GM19193 (cell line): ENCODE results near the gene KAZN.

ENCODE experiments used
- POLR2A ChIP-seq: IDR thresholded peaks from 4 replicates; pipeline ENCODE4 v1.6.1; 2011; ENCODE audit not compliant: insufficient read depth, insufficient read length; ENCODE audit errors: extremely low read depth

KAZN gene

DNA sequence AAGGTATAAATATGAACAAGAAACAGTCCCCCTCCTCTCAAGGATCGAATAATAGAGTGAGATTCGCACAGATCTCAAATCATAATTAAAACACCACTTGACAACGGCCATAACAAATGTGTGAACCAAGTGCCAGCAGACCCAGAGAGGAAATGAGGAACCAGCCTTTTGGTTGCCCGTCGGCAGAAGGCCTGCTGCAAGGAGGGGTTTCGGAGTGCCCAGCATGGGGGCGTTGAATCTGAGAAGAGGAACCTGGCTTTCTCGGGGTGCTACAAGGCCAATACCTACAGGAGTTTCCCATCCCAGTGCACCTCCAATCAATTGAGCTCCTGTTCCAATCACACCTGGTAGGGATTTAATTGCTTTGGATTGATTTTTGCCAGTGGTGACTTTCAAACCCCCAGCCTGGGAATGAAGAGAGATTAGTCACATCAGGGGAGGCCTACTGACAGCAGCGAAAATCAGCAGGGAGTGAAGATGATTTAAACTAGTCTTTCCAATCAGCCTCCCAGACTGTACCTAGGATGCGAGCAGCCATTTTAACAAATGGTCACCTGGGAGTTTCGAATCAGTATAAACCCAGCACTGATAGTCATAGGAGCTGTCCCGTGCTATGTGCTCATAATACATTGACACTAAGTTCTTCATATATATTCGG lies 263.8 kb downstream of the KAZN start:
- TF ChIP-seq POLR2A = no peak

DNA sequence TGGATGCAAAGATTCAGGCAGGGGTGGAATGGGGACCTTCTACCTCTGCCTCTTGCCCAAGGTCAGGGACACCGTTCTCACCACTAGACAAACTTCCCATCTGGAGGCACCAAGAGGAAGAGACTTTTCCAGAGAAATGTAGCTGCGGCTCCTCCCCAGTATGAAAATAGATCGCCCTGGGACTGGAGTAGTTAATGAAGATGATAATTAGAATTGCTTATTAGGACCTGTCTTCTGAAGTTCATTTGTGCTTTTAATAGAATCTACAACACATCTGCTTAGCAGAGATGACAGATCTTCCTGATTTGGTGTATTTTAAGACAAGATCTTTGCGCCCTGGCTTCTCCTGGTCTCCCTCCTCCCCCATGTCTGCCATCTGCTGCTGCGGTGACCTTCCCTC lies 266.6 kb downstream of the KAZN start:
- no peak for TF ChIP-seq POLR2A

DNA sequence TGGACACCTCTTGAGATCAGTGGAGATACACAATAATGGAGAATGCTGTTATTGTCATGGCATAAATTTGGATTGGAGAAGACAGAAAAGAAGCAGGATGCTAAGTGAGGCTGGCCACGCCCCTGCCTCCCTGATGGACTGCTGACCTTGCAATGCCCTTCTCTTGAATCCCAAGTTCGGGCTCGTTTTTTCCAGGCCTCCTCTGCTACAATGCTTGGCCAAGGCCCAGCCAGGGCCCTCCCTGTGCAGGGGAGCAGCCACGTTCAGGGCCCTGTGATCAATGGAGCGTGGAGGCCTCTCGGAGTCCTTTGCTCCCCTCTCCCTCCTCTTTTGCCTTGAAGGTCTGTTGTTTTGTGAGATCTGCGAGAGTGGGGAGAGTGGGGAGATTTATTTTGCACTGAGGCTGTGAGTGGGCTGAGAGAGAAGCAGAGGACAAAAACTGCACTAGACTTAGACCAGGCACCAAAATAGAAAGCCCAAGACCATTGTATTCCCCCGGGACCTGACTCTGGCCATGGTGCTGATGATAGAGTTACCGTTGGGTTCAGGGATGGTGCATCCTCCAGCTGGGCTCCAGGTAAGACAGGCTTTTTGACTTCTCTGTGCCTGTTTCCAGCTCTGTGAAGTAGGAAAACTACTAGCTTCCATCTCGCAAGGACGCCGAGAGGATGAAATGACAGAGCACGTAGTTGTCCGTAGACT lies 268.6 kb downstream of the KAZN start:
- no peak for TF ChIP-seq POLR2A

DNA sequence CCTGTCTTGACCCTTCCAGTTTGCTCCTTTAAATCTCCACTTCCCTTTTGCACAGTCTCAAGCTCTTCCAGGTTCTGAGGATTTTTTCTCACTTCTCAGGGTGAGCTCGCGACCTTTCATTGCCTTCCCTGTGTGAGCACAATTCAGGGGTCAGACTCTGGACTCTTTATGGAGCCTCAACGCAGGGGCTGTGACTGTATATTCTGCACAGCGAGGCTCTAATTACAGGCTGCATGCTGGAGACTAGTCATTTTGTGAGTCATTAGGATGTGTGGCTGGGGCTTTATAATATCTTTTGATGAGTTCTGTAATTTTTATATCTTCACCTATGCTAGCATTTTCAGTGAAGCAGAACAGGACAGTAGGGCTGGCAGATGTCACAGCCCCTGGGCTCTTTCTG lies 270.7 kb downstream of the KAZN start:
- no peak for TF ChIP-seq POLR2A

DNA sequence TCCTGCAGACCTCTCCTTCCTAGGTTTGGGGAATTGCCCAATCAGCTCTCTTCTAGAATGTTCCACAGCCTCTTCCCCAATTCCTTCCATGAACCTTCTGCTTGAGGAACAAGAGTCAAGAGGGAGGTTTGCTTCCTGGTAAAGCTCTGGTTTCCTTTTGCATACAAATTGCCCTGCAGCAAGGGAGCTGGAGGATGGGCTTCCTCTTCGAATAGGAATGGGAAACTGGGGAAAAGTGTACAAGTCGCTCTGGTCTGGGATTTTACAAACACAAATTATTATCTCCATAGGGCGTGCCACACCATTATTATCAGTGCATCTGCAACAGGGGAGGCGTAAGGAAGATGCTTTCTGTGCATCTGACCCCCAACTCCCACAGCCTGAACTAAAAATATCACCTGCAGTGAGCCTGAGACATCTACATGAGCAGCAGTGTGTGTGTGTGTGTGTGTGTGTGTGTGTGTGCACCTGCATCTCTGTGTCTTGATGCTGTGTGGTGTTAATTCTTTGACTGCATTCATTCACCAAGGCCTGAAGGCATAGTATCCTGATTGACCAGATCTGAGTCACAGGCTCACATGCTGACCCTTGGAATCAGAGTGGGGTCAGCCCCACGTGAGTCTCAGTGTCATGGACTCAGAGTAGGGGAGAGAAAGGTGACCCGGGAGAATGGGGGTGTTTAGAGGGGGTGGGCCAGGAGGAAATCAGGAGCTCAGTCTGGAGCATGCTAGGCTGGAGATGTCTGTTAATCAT lies 272.9 kb downstream of the KAZN start:
- no peak for TF ChIP-seq POLR2A

GRCh38 chr1:14872762-14873161 lies 274.3 kb downstream of the KAZN start:
- no peak for TF ChIP-seq POLR2A

DNA sequence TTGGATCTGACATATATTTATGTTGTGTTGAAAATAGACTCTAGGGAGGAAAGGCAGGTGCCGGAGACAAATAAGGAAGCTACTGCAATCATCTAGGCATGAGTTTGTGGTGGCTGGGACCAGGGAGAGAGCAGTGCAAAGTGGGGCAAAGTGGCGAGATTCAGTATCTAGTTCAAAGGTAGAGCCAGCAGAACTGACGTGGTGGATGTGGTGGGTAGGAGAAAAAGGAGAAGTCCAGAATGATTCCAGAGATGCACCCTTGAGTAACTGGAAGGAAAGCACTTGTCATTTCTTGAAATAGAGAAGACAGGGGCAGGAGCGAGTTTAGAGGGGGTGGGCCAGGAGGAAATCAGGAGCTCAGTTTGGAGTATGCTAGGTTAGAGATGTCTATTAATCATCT lies 275.2 kb downstream of the KAZN start:
- no peak for TF ChIP-seq POLR2A

GRCh38 chr1:14875524-14876509 lies 277.3 kb downstream of the KAZN start:
- no peak for TF ChIP-seq POLR2A

- TF ChIP-seq POLR2A = no peak
These were observed 278.3 kb downstream of the KAZN start for GRCh38 chr1:14876747-14877146.

DNA sequence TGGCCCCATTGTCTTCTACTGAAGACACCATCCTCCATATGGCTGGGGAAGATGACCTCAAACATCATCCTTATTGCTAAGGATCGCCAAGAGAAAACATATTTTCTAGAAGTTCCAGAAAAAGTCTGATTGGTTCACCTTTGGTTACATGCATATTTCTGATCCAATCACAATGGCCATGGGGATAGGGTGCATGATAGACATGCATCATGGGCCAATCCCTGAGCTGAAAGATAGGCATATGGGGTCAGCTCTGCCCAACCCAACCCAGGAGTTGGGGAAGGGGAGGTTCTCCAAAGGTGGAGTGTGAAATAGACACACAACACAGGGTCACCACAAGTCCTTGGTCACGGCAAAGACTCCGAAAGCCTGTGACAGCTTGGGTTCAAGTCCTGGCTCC lies 278.7 kb downstream of the KAZN start:
- no peak for TF ChIP-seq POLR2A

DNA sequence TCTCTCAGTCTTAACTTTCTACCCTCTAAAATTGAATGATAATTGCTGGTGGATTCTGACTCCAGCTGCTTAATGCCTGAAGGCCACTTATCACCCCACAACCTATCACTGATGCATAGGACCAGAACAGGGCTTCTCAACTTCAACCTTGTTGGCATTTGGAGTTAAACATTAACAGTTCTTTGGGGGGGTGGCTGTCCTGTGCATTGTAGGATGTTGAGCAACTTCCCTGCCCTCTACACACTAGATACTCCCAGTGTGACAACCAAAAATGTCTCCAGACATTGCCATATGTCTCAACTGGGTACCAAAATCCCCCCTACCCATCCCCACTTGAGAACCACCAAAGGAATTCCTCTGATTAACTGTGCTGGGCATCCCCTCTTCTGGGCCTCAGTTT lies 279.6 kb downstream of the KAZN start:
- no peak for TF ChIP-seq POLR2A

DNA sequence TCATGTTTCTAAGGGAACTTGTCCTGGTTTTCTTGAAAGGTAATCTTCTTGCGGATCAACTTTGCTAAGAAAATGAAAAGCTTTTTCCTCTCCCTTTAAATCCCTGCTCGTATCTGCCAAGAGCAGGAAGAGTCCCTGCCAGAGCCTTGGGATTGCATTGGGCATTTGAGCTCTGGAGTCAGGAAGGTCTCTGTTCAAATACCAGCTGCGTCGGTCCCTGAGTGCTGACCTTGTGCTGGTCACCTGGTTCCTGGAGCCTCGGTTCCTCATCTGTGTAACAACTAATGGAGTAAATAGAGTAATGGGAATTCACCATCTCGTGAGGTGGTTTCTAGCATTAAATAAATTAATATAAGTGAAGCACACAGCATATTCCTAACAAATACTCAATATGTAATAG lies 280.5 kb downstream of the KAZN start:
- no peak for TF ChIP-seq POLR2A

- TF ChIP-seq POLR2A = no peak
These were observed 282.2 kb downstream of the KAZN start for GRCh38 chr1:14880456-14881316.
